Body of pancreas (tissue), 4 donors: ENCODE data around the gene SLC22A4. TPM values are rescaled to one million over a fixed set of nuclear protein-coding genes. Genes with fewer than 3 reads are reported as not detected.

Experiments
- ATAC-seq: fragments of 150-250 bp; one replicate; pipeline ENCODE4 v1.9.1; 2016
- DNase-seq, 4 donors: peaks; one replicate each; pipeline ENCODE4 v3.0.0-alpha.2; 2019
- H3K27ac ChIP-seq, 4 donors: fragments of 200-600 bp; sonication (generic); 1 replicate in 3 of 4; 2 replicates in 1 of 4; pipeline versions ENCODE4 v1.5.1 to v1.6.1; 2016 to 2019; ENCODE audit warnings: mild to moderate bottlenecking in 1 of 4, mixed read lengths in 1 of 4, moderate library complexity in 1 of 4
- H3K27me3 ChIP-seq, 2 donors: fragments of 200-600 bp; sonication (generic); one replicate each; pipeline ENCODE4 v1.6.0; 2016; ENCODE audit warnings: mild to moderate bottlenecking in 1 of 2
- H3K36me3 ChIP-seq, 2 donors: fragments of 200-600 bp; sonication (generic); replicated peaks in 1 of 2; 2 replicates each; pipeline ENCODE4 v1.5.1; 2016; ENCODE audit warnings: low read depth in 2 of 2; ENCODE audit not compliant: insufficient read depth in 1 of 2
- H3K4me1 ChIP-seq: fragments of 200-600 bp; sonication (generic); one replicate; pipeline ENCODE4 v1.6.0; 2016
- H3K4me3 ChIP-seq, 2 donors: fragments of 200-600 bp; sonication (generic); 1 replicate in 1 of 2; 2 replicates in 1 of 2; pipeline ENCODE4 v1.5.1; 2016 to 2019
- H3K9me3 ChIP-seq, 3 donors: fragments of 200-600 bp; sonication (generic); 1 replicate in 2 of 3; 2 replicates in 1 of 3; pipeline ENCODE4 v1.5.1; 2016
- CTCF ChIP-seq, 7 experiments: fragments of 450-650 bp in 4 of 7; fragments of 200-600 bp in 3 of 7; sonication (generic) in 3 of 7; IDR thresholded peaks; one replicate each; pipeline ENCODE4 v1.5.1; 2016 to 2019; ENCODE audit warnings: antibody characterized with exemption in 7 of 7
- POLR2A ChIP-seq, 3 donors: fragments of 450-650 bp; IDR thresholded peaks; one replicate each; pipeline ENCODE4 v1.6.1; 2016; ENCODE audit warnings: antibody characterized with exemption in 3 of 3, mild to moderate bottlenecking in 2 of 3
- WGBS, 2 donors: methylation state at CpG; one replicate each; pipeline ENCODE4 v1.1.5; 2017; 5-methylcytosine and 5-hydroxymethylcytosine counted together
- intact Hi-C: fragments of 100-400 bp; cut with DNase I; formaldehyde crosslinking; loops from one replicate; pipeline ENCODE4 v1.15.1; 2023
- total RNA-seq, 2 donors: library from RNA; depleted of rRNA; stranded (reverse); fragments of >200 nt; gene quantifications; one replicate each; pipeline ENCODE4 v1.1.0, GENCODE V29; 2016

SLC22A4 gene
- total RNA-seq: not detected

DNA sequence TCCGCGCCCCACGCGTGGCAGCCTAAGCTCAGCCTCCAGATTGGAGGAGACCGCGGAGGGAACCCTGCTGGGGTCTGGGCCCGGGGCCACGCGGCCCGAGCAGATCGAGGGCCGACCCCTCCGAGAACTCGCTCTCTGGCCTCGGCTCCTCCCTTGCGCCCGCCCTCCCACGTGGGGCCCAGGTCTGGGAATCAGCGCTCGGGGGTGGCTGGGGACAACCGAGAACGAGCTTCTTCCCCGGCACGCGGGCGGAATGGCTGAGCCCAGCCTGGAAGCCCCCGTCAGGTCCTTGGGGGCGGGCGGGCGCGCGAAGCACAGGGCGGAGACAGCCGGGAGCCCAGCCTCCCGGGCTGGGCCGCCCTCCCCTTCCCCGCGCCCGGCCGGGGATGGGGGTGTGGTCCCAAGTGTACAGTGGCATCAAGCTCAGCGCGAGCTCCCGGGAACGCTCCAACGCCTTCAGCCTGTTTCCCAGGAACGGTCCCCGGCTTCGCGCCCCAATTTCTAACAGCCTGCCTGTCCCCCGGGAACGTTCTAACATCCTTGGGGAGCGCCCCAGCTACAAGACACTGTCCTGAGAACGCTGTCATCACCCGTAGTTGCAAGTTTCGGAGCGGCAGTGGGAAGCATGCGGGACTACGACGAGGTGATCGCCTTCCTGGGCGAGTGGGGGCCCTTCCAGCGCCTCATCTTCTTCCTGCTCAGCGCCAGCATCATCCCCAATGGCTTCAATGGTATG lies at the start of gene SLC22A4:
Gene SLC22A4, plus strand, starts transcription at position 403 of the 736 bp plus-strand sequence. Its CDS starts 223 bp downstream, at position 626.
- Histone ChIP-seq H3K4me1 (peaks cover 21% of the 10 kb centered on the region), H3K4me3 (peak within 1 kb of the TSS; percentile 32 to 63), H3K9me3 (no peaks in the 10 kb centered on the region), H3K27ac (peak within 1 kb of the TSS; percentile 72 to 89 (median 86)), H3K27me3 (no peaks in the 10 kb centered on the region), H3K36me3 (no peaks in the 10 kb centered on the region)
- TF ChIP-seq CTCF (IDR thresholded peaks at IDR 0.05): peak in 1 of 7 experiments; percentile 3
- TF ChIP-seq POLR2A (IDR thresholded peaks at IDR 0.05): peak; percentile 47 to 79 (median 63)
- ATAC-seq (peak; percentile 81), DNase-seq (peak; percentile 76 to 89 (median 82))
- 0 to 1% methylated on average over 11 to 63 of the region's 63 CpGs for WGBS, 2 donors
- intact Hi-C loops: no loop called here

GRCh38 chr5:132245593-132245992 lies 48.6 kb upstream of the SLC22A4 start:
- Histone ChIP-seq H3K4me3 (no peak overlapping the region), H3K36me3 (no peaks in the 10 kb centered on the region), H3K27ac (no peak overlapping the region), H3K27me3 (no peaks in the 10 kb centered on the region), H3K9me3 (no peaks in the 10 kb centered on the region), H3K4me1 (no peaks in the 10 kb centered on the region)
- 33 to 41% methylated on average over 1 of the region's 1 CpG for WGBS, 2 donors
- no peak for TF ChIP-seq CTCF (IDR thresholded peaks at IDR 0.05)
- no peak for TF ChIP-seq POLR2A (IDR thresholded peaks at IDR 0.05)
- no peak for ATAC-seq
- DNase-seq: no peak
- intact Hi-C loops: no loop called here

GRCh38 chr5:132246806-132247205 lies 47.4 kb upstream of the SLC22A4 start:
- ATAC-seq (no peak), DNase-seq (no peak)
- H3K36me3 ChIP-seq: no peaks in the 10 kb centered on the region
- intact Hi-C loops: no loop called here
- H3K27me3 ChIP-seq: no peaks in the 10 kb centered on the region
- H3K27ac ChIP-seq: no peak overlapping the region
- H3K9me3 ChIP-seq: no peaks in the 10 kb centered on the region
- no peaks in the 10 kb centered on the region for H3K4me1 ChIP-seq
- H3K4me3 ChIP-seq: no peak overlapping the region
- TF ChIP-seq CTCF (IDR thresholded peaks at IDR 0.05): no peak
- no peak for TF ChIP-seq POLR2A (IDR thresholded peaks at IDR 0.05)

GRCh38 chr5:132250547-132250946 lies 43.6 kb upstream of the SLC22A4 start:
- ATAC-seq (no peak), DNase-seq (peak in 1 of 4 donors; percentile 4)
- Histone ChIP-seq H3K9me3 (no peaks in the 10 kb centered on the region), H3K4me1 (peaks cover 14% of the 10 kb centered on the region), H3K4me3 (no peak overlapping the region), H3K27me3 (no peaks in the 10 kb centered on the region), H3K36me3 (no peaks in the 10 kb centered on the region), H3K27ac (no peak overlapping the region)
- TF ChIP-seq CTCF (IDR thresholded peaks at IDR 0.05) (no peak), POLR2A (IDR thresholded peaks at IDR 0.05) (no peak)
- 92 to 97% methylated on average over 2 of the region's 2 CpGs for WGBS, 2 donors
- intact Hi-C loops: no loop called here
